HepG2 (cell line): ENCODE data around the gene TBCD. TPM values are rescaled to one million over a fixed set of nuclear protein-coding genes. Genes with fewer than 3 reads are reported as not detected.

Source experiments
- BHLHE40 ChIP-seq: IDR thresholded peaks from 2 replicates; pipeline ENCODE4 v1.6.1; 2011; ENCODE audit warnings: low read length, improper control_type of control experiment
- CSRNP1 ChIP-seq: sonication (generic); formaldehyde crosslinking; IDR thresholded peaks from 2 replicates; pipeline ENCODE4 v1.8.1; 2023; ENCODE audit warnings: mild to moderate bottlenecking, missing genetic modification reagents
- GABPA ChIP-seq, 2 experiments: IDR thresholded peaks; 2 replicates each; pipeline ENCODE4 v1.6.1; 2011 to 2016; ENCODE audit warnings: low read depth in 2 of 2, low read length in 1 of 2, missing biosample characterization in 1 of 2, missing genetic modification characterization in 1 of 2
- GZF1 ChIP-seq: sonication (generic); formaldehyde crosslinking; IDR thresholded peaks from 2 replicates; pipeline ENCODE4 v1.5.1; 2020; ENCODE audit warnings: mild to moderate bottlenecking, missing genetic modification reagents
- HNRNPLL ChIP-seq: fragments of 200-400 bp; formaldehyde crosslinking; IDR thresholded peaks from 2 replicates; pipeline ENCODE4 v1.6.1; 2017; ENCODE audit warnings: mild to moderate bottlenecking, low read depth, low read length; ENCODE audit not compliant: poor library complexity, severe bottlenecking
- HOXA3 ChIP-seq: sonication (generic); formaldehyde crosslinking; IDR thresholded peaks from 2 replicates; pipeline ENCODE4 v1.5.0; 2020; ENCODE audit warnings: missing genetic modification reagents
- IKZF5 ChIP-seq: IDR thresholded peaks from 2 replicates; pipeline ENCODE4 v1.6.1; 2018; ENCODE audit warnings: missing genetic modification reagents, mild to moderate bottlenecking, missing compliant biosample characterization
- MLXIP ChIP-seq: sonication (generic); formaldehyde crosslinking; IDR thresholded peaks from 2 replicates; pipeline ENCODE4 v1.9.0; 2021; ENCODE audit warnings: missing genetic modification reagents, borderline replicate concordance
- MXI1 ChIP-seq: IDR thresholded peaks from 3 replicates; pipeline ENCODE4 v1.6.1; 2012; ENCODE audit warnings: low read depth, low read length, inconsistent platforms, borderline replicate concordance
- NR2F6 ChIP-seq, 2 experiments: IDR thresholded peaks; 2 replicates each; pipeline ENCODE4 v1.6.1; 2016; ENCODE audit warnings: antibody characterized with exemption in 1 of 2, mild to moderate bottlenecking in 1 of 2
- RBM39 ChIP-seq: fragments of 200-400 bp; formaldehyde crosslinking; IDR thresholded peaks from one replicate; pipeline ENCODE4 v1.6.1; 2018; ENCODE audit warnings: antibody characterized with exemption, mild to moderate bottlenecking, low read depth, low read length; ENCODE audit not compliant: poor library complexity, severe bottlenecking
- RXRB ChIP-seq: IDR thresholded peaks from 2 replicates; pipeline ENCODE4 v1.6.1; 2016; ENCODE audit warnings: borderline replicate concordance, missing genetic modification reagents, missing compliant biosample characterization
- SIX4 ChIP-seq: sonication (generic); formaldehyde crosslinking; IDR thresholded peaks from 2 replicates; pipeline ENCODE4 v1.4.0; 2020; ENCODE audit warnings: missing genetic modification reagents
- TFDP1 ChIP-seq: IDR thresholded peaks from 2 replicates; pipeline ENCODE4 v1.6.1; 2016; ENCODE audit warnings: missing compliant biosample characterization, missing genetic modification reagents, borderline replicate concordance
- ZNF143 ChIP-seq: sonication (generic); formaldehyde crosslinking; IDR thresholded peaks from 2 replicates; pipeline ENCODE4 v1.4.0; 2020; ENCODE audit warnings: missing genetic modification reagents
- polyA plus RNA-seq, 8 experiments: library from polyadenylated mRNA; depleted of rRNA in 3 of 8; stranded (reverse) in 7 of 8; unstranded in 1 of 8; fragments of >200 nt; fragmentation: Illumina TruSeq in 4 of 8; extraction: Trizol in 4 of 8; gene quantifications; 2 replicates each; pipeline versions ENCODE4 v1.2.1 to v1.2.3, GENCODE V29; 2011 to 2016; ENCODE audit warnings: low read depth in 4 of 8, missing spikeins in 1 of 8, mixed read lengths in 1 of 8; ENCODE audit not compliant: insufficient read depth in 1 of 8
- total RNA-seq, 5 experiments: library from RNA; depleted of rRNA; stranded (reverse); fragments of >200 nt; fragmentation: Illumina TruSeq; extraction: Trizol; gene quantifications; 2 replicates each; pipeline ENCODE4 v1.2.3, GENCODE V29; 2016; ENCODE audit warnings: low read depth in 1 of 5
- TF ChIP-seq, protein P1 (sequence below): sonication (generic); formaldehyde crosslinking; IDR thresholded peaks from 2 replicates; pipeline ENCODE4 v1.5.1; 2020; ENCODE audit warnings: mild to moderate bottlenecking, missing genetic modification reagents
- TF ChIP-seq, protein P2 (sequence below): sonication (generic); formaldehyde crosslinking; conservative IDR thresholded peaks from 2 replicates; pipeline ENCODE4 v1.8.0; 2022; ENCODE audit warnings: mild to moderate bottlenecking, moderate library complexity, missing genetic modification reagents

Gene TBCD
- total and polyA plus RNA-seq, 2 of the 13 experiments (the other 11 are each of a cell fraction or from before 2014, with no cell fraction given), result 33.9 to 54.8 TPM

- TF ChIP-seq IKZF5 (CRISPR knock-in tag) (peak; percentile 49; the same call in 1 of the 2 replicates), RXRB (no peak), MLXIP (CRISPR knock-in tag) (no peak), HOXA3 (no peak), NR2F6 (IDR thresholded peaks at IDR 0.05) (no peak), NR2F6 (CRISPR knock-in tag; IDR thresholded peaks at IDR 0.05) (no peak), ZNF143 (CRISPR knock-in tag) (no peak), MXI1 (no peak), GABPA (IDR thresholded peaks at IDR 0.05; ENCODE audit: low read depth, low read length) (no peak), GABPA (CRISPR knock-in tag; IDR thresholded peaks at IDR 0.05; ENCODE audit: low read depth) (no peak), SIX4 (0 out of 2 replicates have a peak, but pooled peaks have one; percentile 35), GZF1 (CRISPR knock-in tag) (0 out of 2 replicates have a peak, but pooled peaks have one; percentile 5), HNRNPLL (no peak), BHLHE40 (peak; percentile 35; the same call in 1 of the 2 replicates), TFDP1 (peak; percentile 23; the same call in 1 of the 2 replicates), CSRNP1 (no peak), RBM39 (no peak)
- TF ChIP-seq, protein P1, sequence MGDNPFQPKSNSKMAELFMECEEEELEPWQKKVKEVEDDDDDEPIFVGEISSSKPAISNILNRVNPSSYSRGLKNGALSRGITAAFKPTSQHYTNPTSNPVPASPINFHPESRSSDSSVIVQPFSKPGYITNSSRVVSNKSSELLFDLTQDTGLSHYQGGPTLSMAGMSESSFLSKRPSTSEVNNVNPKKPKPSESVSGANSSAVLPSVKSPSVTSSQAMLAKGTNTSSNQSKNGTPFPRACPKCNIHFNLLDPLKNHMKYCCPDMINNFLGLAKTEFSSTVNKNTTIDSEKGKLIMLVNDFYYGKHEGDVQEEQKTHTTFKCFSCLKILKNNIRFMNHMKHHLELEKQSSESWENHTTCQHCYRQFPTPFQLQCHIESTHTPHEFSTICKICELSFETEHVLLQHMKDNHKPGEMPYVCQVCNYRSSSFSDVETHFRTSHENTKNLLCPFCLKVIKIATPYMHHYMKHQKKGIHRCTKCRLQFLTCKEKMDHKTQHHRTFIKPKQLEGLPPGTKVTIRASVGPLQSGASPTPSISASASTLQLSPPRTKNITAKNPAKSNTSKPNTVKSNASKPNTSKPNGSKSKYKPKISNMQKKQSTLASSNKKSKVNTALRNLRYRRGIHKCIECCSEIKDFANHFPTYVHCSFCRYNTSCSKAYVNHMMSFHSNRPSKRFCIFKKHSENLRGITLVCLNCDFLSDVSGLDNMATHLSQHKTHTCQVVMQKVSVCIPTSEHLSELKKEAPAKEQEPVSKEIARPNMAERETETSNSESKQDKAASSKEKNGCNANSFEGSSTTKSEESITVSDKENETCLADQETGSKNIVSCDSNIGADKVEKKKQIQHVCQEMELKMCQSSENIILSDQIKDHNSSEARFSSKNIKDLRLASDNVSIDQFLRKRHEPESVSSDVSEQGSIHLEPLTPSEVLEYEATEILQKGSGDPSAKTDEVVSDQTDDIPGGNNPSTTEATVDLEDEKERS, result 0 out of 2 replicates have a peak, but pooled peaks have one; percentile 11
- TF ChIP-seq, protein P2, sequence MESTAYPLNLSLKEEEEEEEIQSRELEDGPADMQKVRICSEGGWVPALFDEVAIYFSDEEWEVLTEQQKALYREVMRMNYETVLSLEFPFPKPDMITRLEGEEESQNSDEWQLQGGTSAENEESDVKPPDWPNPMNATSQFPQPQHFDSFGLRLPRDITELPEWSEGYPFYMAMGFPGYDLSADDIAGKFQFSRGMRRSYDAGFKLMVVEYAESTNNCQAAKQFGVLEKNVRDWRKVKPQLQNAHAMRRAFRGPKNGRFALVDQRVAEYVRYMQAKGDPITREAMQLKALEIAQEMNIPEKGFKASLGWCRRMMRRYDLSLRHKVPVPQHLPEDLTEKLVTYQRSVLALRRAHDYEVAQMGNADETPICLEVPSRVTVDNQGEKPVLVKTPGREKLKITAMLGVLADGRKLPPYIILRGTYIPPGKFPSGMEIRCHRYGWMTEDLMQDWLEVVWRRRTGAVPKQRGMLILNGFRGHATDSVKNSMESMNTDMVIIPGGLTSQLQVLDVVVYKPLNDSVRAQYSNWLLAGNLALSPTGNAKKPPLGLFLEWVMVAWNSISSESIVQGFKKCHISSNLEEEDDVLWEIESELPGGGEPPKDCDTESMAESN, result no peak
Measured at GRCh38 chr17:82876149-82876548, 124.3 kb downstream of the TBCD start (continued).
